Dermis microvascular lymphatic vessel endothelial cell (primary cell): ENCODE results near the gene SLC46A2. TPM values are rescaled to one million over a fixed set of nuclear protein-coding genes. Genes with fewer than 3 reads are reported as not detected.

Source experiments
- DNase-seq, 2 donors: peaks; one replicate each; pipeline versions ENCODE4 v3.0.0 to v3.0.0-alpha.2; 2010; ENCODE audit warnings: low read depth in 2 of 2
- total RNA-seq: library from RNA; depleted of rRNA; stranded (reverse); fragments of >200 nt; gene quantifications from 2 replicates; pipeline ENCODE4 v1.2.1, GENCODE V29; 2014

Gene SLC46A2
- total RNA-seq, 1 donor from 2014 or later: not detected

GRCh38 chr9:112831281-112831851, 59.3 kb downstream of the SLC46A2 start:
- DNase-seq: peak; percentile 24 to 42

Other genes starting within 250 kb of the SLC46A2 start
- 16.3 and 18.3 TPM in 2 replicates for gene INIP, start 172.8 kb downstream of the SLC46A2 start, total RNA-seq
- 5.9 and 9.7 TPM in 2 replicates for gene SNX30, start 140.1 kb downstream of the SLC46A2 start, total RNA-seq
- gene ZNF883, start 121.3 kb upstream of the SLC46A2 start, total RNA-seq: 0.13 and 0.38 TPM in 2 replicates
- 0.77 and 1.4 TPM in 2 replicates for gene ZFP37, start 165.8 kb upstream of the SLC46A2 start, total RNA-seq